ENCODE data around the gene TEX29. TPM values are rescaled to one million over a fixed set of nuclear protein-coding genes. Genes with fewer than 3 reads are reported as not detected.

The TEX29 gene
- total RNA-seq, 1 donor from 2014 or later: 1.6 TPM

- intact Hi-C loops (cut with DNase I): no loop called here
- ATAC-seq: no peak
- no peak for DNase-seq (ENCODE audit: low spot score)
These were observed 14.9 kb downstream of the TEX29 start for GRCh38 chr13:111335298-111335697.

- DNase-seq (ENCODE audit: low spot score): no peak
- intact Hi-C loops (cut with DNase I): no loop called here
- no peak for ATAC-seq
These were observed 16.2 kb downstream of the TEX29 start for GRCh38 chr13:111336666-111337065.

- ATAC-seq: no peak
- DNase-seq (ENCODE audit: low spot score): no peak
- intact Hi-C loops (cut with DNase I): no loop called here
These were observed 16.8 kb downstream of the TEX29 start for GRCh38 chr13:111337206-111337605.

GRCh38 chr13:111337741-111338140 is 17.3 kb downstream of the TEX29 start:
- no peak for ATAC-seq
- DNase-seq (ENCODE audit: low spot score): no peak
- intact Hi-C loops (cut with DNase I): no loop called here

GRCh38 chr13:111338841-111339240 is 18.4 kb downstream of the TEX29 start:
- ATAC-seq (no peak), DNase-seq (ENCODE audit: low spot score) (no peak)
- intact Hi-C loops (cut with DNase I): no loop called here

GRCh38 chr13:111339366-111340143 is 19.1 kb downstream of the TEX29 start:
- ATAC-seq: no peak
- intact Hi-C loops (cut with DNase I): no loop called here
- DNase-seq (ENCODE audit: low spot score): no peak

- no peak for DNase-seq (ENCODE audit: low spot score)
- intact Hi-C loops (cut with DNase I): no loop called here
- ATAC-seq: no peak
These were observed 21.4 kb downstream of the TEX29 start for GRCh38 chr13:111341886-111342285.

- intact Hi-C loops (cut with DNase I): no loop called here
- DNase-seq (ENCODE audit: low spot score) (no peak), ATAC-seq (no peak)
These were observed 22.3 kb downstream of the TEX29 start for GRCh38 chr13:111342721-111343120.

GRCh38 chr13:111343186-111343805 is 22.9 kb downstream of the TEX29 start:
- no peak for DNase-seq (ENCODE audit: low spot score)
- ATAC-seq: no peak
- intact Hi-C loops (cut with DNase I): no loop called here

- DNase-seq (ENCODE audit: low spot score): no peak
- intact Hi-C loops (cut with DNase I): no loop called here
- ATAC-seq: no peak
These were observed 24.2 kb downstream of the TEX29 start for GRCh38 chr13:111344471-111345191.

GRCh38 chr13:111345682-111346081 is 25.2 kb downstream of the TEX29 start:
- ATAC-seq (no peak), DNase-seq (ENCODE audit: low spot score) (no peak)
- intact Hi-C loops (cut with DNase I): no loop called here

- intact Hi-C loops (cut with DNase I): no loop called here
- ATAC-seq: peak; percentile 13
- no peak for DNase-seq (ENCODE audit: low spot score)
These were observed 25.7 kb downstream of the TEX29 start for GRCh38 chr13:111346101-111346680.

- ATAC-seq (no peak), DNase-seq (ENCODE audit: low spot score) (no peak)
- intact Hi-C loops (cut with DNase I): no loop called here
These were observed 27.0 kb downstream of the TEX29 start for GRCh38 chr13:111347438-111347837.

- intact Hi-C loops (cut with DNase I): no loop called here
- ATAC-seq (no peak), DNase-seq (ENCODE audit: low spot score) (no peak)
These were observed 33.1 kb downstream of the TEX29 start for GRCh38 chr13:111353508-111353907.

GRCh38 chr13:111354789-111355188 is 34.3 kb downstream of the TEX29 start:
- DNase-seq (ENCODE audit: low spot score) (no peak), ATAC-seq (no peak)
- intact Hi-C loops (cut with DNase I): no loop called here

- no peak for ATAC-seq
- intact Hi-C loops (cut with DNase I): no loop called here
- no peak for DNase-seq (ENCODE audit: low spot score)
These were observed 36.4 kb downstream of the TEX29 start for GRCh38 chr13:111356795-111357194.

- intact Hi-C loops (cut with DNase I): no loop called here
- ATAC-seq: no peak
- no peak for DNase-seq (ENCODE audit: low spot score)
These were observed 38.9 kb downstream of the TEX29 start for GRCh38 chr13:111359237-111359915.

GRCh38 chr13:111359930-111360329 is 39.5 kb downstream of the TEX29 start:
- ATAC-seq (no peak), DNase-seq (ENCODE audit: low spot score) (no peak)
- intact Hi-C loops (cut with DNase I): no loop called here

- ATAC-seq: no peak
- DNase-seq (ENCODE audit: low spot score): no peak
- intact Hi-C loops (cut with DNase I): no loop called here
These were observed 40.0 kb downstream of the TEX29 start for GRCh38 chr13:111360452-111360851.

Data from sciatic nerve (tissue), 2 donors.